HL-60/S4 (cell line): ENCODE data around the gene CERS6.

ENCODE experiments used
- in situ Hi-C: fragments of 300-500 bp; cut with MboI; formaldehyde crosslinking; loops from 2 replicates; pipeline ENCODE4 v1.14.3; 2022; ENCODE audit warnings: low sequenced_read_pairs

The CERS6 gene

DNA sequence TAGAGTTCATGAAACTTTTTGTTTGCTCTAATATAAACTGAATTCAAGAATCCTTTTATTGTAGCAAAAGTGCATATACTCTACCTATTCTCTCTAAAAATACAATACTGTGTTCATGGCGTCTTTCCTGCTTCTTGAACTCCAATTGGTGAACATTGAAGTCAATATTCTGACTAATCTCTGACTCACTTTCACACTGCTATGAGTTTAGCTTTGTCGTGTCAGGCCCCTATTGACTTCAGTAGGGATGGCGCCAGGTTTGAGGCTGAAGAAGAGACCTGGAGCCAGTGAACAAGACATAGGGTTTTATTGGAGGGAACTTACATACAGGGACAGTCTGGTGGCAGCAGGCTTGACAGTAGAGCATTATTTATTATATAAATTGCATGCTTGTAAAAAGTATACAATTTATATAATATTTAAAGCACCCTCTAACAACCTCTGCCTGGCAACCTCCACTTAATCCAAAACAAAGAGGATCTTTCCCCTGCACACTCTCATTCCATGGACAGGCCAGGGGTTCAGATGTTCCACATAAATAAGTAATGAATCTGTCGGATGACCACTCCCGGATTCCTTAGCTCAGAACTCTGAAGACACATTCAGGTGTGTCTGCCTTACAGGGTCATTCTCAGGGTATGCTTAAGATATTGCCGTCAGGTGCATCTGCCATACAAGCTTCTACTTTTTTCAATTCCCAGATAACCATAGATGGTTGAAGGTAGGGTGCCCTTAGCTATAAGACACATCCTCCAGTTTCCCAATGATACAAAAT is 141.0 kb downstream of the CERS6 start:
- in situ Hi-C loops, result no loop called here

DNA sequence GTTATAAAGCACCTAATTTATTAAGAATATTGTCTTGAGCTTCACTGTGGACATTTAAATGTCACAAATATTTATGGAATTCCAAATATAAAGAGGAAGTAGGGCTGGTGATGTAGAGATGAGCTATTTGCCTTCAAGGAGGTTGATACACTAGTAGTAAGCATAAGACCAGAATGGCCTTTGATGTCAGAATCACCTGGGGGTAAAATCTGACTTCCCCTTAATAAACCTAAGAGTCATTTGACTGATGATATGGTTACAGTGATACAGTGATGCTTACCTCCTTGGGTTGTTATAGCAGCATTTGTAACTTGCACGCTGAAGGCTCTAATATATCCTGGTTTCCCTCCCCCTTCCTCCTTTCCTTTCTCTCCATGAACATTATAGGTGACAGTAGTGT is 143.7 kb downstream of the CERS6 start:
- in situ Hi-C loops, result no loop called here

DNA sequence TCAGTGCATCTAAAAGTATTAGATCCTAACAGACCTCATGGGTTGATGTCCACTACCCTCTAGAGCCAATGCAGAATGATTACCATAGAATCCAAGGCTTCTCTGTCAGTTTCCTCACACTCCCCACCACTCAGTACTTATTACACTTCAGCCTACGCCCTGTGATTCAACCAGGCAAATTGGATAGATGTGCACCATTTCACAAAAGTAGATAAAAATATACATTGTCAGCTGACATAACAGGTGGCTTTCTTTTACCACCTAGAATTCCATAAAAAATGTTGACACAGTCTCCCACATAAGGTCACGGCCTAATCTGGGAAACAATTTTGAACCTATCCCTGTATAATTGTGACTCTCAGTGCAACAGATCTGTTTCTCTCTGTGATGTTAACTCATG is 144.9 kb downstream of the CERS6 start:
- in situ Hi-C loops, result no loop called here

DNA sequence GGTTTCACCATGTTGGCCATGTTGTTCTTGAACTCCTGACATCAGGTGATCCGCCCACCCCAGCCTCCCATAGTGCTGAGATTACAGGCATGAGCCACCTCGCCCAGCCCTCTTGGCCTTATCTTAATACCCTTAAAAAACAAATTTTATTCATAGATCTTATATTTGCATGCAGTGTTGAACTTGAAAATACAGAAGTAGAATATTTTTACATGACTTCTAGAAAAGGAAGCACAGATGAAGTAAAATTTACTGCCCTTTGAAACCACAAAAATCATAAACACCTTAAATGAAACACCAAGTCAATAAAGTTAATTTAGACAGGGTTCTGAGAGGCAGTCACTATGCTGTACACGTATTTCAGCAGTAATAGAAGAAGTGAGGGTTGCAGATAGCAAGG is 145.7 kb downstream of the CERS6 start:
- in situ Hi-C loops, result no loop called here

DNA sequence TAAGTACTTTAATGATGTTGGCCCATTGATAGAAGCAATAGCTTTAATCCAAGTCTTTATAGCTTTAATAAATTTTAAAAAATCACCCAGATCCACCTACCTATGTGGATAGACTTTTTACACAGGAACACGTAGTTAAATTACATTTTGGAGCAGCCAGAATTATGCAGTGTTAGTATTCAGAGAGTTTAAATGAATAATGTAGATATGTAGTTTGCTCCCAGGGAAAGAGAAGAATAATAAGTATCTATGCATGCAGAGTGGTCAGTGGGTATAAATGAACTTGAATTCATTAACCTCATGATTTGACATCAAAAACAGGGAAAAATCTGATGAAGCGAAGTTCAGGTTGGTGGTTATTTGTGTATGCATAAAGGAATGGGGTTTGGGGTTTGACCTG is 146.3 kb downstream of the CERS6 start:
- in situ Hi-C loops, result no loop called here

DNA sequence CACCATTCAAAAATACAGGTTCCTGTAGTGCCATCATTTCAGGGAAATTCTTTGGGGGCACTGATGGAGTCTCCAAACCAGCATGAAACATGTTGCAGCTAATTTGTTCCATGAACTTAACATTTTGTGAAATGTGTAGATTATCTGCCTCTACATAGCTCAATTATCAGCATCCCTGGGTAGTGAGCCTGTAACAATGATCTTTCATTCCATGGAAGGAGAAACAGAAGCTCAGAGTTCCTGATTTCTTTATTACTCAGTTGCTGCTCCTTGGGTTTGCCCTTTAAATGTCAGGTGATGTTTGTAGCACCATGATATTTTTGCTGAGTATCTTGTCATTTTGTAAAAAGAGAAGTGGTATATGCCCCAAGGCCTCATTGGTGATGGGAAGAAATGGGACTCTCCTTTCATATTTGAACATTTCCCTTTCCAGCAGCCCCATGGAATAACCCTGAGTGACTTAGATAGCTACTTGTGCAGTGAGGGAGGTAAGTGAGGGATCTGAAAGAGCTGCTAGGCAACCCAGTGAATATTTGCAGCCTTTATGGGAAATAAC is 146.9 kb downstream of the CERS6 start:
- in situ Hi-C loops, result no loop called here

DNA sequence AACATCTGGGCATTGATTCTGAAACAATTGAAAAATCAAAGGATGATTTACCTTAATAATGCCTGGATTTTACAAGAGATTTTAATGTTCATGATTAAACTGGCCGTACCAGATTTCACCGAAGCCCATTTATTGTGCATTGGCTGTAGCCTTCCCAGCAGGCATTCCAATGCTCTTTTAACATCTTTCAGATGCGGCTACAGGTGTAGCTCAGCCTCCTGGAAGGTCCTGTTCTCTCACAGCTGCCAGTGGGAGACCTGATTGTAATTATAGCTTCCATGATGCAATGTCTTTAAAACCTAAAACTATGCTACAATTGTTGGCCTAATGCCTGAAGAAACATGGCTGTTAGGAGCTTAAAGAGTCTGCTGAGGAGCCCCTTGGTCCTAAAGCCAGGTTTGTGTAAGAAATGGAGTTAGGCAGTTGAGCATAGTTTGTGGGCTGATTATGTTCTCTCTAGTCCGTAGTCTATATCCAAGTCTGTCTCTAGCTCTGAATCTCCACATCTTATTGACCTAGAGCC is 147.4 kb downstream of the CERS6 start:
- in situ Hi-C loops, result no loop called here

DNA sequence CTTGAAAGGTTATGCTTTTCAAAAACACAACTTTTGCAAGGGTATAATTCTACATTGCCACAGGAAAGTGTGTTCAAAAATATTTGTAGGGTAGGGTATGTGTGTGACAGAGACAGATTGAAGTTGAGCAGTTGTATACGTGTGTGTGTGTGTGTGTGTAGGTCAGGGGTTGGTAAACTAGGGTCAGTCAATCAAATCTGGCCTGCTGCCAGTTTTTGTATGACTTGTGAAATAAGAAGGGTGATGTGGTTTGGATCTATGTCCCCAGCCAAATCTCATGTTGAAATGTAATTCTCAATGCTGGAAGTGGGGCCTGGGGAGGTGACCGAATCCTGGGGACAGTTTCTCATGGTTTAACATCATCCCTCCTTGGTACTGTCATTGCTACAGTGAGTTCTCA is 148.2 kb downstream of the CERS6 start:
- in situ Hi-C loops, result no loop called here

DNA sequence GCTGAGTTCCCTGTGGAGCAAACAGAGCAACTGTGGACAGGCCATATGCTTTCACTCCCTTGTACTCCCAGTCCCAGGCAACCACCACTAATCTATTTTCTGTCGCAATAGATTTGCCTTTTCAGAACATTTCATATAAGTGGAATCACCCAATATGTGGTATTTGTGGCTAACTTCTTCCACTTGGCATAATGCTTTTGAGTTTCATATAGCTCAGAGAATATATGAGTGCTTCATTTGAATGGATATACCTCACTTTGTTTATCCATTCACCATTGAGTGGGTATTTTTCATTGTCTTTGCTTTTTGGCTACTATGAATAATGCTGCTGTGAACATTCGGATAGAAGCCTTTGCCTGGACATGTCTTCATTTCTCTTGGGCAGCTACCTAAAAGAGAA is 151.9 kb downstream of the CERS6 start:
- in situ Hi-C loops, result no loop called here

DNA sequence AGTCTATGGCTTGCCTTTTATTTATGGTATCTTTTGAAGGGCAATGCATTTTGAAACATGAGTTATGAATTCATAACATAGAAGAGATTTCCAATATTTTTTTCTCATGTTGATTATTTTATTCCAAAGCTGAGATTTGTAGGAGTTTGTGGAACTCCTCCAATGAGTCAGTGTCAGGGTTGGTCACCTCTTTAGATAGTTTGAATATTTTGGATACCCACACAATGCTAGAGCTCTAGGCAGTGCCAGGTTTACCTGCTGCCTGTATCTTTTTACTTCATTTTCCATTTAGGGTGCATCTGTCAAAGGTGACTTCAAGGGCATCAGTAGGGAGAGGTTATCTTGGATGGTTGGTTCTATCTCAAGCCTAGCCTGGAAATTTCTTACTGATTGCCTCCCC is 152.7 kb downstream of the CERS6 start:
- in situ Hi-C loops, result no loop called here

DNA sequence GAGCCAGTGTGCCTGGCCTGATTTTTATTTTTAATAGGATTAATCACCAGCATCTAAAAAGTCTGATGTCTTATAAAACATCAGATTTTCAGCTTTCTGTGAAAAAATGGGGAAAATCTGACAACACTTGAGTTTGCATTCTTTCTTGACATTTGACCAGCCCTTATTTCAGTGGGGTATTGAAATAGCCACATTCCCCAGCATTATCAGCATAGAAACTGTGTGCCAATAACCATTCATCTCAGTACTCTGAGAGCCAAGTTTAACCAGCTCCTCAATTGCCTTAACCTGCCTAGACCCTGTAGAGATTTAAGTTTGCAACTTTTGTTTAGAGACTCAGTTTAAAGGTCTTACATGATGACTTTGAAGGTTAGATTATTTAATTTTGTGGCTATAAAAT is 155.0 kb downstream of the CERS6 start:
- in situ Hi-C loops, result no loop called here

DNA sequence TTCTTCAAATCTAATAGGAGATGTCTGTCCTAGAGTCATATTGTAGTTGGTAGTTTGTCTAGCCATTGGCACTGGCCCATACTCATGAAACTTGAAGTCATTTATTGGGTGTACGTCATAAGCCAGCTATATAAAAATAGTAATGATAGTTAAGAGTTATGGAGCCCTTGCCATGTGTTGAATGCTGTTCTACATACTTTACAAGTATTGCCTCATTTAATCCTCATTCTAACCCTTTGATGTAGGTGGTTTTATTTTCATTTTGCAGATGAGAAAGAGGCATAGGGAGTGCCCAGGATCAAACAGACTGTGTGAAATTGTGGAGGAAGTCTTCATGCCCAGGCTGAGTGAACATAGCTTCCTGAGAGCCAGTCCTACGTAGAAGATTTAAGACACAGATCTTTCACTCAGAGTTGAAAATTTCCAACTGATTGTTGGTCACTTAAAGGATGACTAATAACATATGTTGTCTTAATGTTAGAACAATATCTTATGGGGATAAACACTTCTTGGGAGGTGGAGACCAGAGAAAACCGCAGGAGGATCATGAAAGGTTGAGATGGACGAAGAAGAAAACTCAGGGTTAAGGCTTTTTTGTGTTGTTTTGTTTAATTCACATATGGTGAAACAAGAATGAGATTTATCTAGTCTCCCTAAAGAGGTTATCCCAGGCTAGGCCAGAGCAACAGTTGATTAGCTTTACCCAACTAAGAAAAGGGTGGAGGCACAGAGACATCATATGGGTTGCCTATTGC is 156.0 kb downstream of the CERS6 start:
- in situ Hi-C loops, result no loop called here

DNA sequence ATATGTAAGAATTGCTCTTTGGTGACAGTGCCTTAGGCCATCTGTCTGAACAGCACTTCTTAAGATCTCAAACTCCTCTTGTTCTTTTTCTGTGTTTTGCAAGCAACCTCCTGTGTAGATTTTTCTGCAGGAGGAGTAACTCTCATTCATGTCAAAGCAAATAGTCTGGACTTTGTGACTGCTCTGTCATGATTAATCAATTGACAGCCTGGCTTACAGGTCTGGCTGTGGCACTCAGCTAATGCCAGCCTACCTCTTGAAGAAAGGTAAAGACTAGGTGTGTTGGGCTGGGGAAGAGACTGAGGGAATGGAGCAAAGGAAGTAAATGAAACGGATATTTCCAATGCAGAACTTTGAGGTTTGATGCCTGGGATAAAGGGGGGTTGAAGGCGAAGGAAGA is 156.6 kb downstream of the CERS6 start:
- in situ Hi-C loops, result no loop called here

DNA sequence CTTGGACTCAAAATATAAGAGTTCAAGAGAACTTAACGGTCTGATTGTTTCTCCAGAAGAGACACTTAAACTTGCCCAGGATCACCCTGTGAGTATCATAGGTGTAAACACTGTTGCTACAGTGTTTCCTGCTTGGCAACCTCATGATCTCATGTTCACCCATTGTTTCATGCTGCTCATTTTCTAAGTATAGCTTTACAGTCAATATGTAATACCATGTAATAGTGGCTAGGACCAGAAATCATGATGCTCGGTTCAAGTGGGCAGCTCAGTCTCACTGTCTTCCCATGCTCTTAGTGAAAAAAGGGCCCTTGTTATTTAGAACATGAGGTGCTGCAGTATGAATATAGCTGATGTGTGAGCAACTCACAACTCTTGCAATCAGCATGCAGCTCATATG is 157.5 kb downstream of the CERS6 start:
- in situ Hi-C loops, result no loop called here

DNA sequence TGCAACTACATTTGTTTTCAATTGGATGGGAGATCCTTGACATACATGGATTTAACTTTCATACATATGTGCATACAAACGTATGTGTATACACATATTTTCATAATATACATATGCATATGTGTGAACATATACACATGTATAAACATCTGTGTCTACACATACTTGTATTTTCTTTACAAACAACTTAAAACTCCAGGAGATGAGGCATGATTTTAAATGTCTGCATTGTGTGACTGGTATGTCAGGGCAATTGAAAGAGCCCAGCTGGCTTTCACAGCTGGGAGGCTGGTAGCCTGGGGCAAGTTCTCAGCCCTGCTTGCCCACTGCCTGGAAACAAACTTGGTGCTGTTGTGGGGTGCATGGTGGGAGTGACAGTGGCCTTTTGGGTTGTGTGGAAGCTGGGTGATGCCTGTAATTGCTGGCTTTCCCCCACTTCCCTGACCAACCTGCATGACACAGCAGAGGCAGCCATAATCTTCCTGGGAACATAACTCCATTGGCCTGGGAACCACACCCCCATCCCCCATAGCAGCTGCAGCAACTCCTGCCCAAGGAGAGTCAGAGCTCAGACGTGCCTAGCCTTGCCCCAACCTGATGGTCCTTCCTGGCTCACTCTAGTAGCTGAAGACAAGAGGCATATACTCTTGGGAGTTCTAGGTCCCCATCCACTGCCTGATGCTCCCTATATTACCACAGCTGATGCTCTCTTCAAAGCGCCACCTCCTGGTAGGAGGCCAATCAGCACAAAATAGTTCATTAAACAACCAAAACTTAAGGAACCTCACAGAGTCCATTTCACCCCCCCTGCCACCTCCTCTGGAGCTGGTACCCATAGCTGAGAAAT is 158.3 kb downstream of the CERS6 start:
- in situ Hi-C loops, result no loop called here

DNA sequence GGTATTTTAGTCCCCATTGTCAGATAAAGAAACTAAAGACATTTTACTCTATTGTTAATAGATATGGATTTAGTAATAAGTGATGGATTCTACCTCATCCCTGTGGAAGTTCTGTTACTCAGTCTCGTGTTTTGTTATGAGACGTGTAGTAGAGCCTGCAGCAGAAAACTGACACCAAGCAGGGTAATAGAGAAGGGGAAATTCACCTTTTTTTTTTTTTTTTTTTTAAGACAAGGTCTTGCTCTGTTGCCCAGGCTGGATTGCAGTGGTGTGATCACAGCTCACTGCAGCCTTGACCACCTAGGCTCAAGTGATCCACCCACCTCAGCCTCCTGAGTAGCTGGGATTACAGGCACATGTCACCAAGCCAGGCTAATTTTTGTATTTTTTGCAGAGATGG is 164.5 kb downstream of the CERS6 start:
- in situ Hi-C loops, result no loop called here

DNA sequence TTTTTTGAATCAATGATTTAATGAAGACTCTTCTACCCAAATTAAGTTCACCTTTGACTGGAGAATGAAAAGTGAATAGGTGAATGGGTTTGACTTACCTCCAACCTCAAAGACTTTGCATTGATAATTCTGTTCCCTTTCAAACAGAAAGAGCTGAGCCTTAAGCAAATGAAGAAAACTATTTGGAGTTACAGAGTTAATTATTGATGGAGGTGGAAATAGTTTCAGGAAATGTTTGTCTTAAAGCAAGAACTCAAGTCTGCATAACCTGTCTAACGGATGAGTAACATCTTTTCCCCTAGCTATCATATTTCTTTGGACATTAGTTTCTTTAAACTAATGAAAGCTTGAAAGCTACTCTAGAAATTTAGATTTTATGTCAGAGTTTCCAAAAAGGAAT is 166.5 kb downstream of the CERS6 start:
- in situ Hi-C loops, result no loop called here

DNA sequence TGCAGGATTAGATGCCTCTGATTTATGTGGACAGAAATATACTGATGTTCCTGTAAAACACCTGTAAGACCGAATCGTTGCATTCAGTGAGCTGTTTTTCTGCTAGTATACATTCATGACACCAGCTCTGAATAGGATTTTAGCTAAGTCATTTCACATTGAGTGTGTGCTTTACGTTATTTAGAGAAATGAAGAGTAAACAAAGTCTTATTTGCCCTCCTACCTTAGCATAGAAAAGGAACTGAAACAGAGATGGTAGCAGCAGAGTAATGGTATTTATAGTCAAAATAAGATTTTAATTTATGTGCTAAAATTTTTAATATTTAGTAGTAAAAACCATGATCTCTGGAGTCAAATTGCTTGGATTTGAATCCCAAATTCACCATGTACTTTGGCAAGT is 168.0 kb downstream of the CERS6 start:
- in situ Hi-C loops, result no loop called here

DNA sequence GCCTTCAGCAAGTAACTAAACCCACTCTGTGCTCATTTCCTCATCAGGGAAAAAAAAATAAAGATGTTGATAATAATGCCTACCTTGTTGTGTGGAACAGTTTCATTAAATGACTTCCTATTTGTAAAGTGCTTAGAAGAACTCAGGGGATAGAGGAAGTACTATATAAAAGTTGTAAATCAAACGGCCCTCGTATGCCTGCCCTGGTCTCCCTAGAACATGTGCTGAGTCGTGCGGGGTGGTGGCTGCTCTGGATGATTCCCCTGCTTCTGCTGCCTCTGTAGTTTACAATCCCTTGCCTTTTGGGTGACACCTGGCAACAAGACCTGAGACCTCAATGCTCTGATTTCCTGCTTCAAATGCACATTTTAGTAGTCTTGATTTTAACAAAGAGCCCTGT is 170.0 kb downstream of the CERS6 start:
- in situ Hi-C loops, result no loop called here

DNA sequence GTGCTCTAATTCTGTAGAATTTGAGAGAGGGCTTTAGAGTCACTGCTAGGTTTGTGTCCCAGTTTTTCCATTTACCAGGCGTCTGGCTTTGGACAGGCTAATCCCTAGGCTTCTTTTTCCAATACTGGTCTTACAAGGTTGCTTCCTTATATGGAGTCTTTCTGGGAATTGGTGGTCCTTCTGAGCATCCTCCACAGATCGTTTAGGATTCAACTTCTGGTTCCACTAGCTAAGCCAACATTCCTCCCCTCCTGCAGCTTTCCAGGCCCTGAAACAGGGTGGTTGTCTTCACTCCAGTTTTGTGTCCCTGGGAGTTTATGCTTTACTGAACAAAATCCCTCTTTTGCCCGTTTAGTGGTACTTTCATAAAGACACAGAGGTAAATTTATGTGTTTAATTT is 170.6 kb downstream of the CERS6 start:
- in situ Hi-C loops, result no loop called here

DNA sequence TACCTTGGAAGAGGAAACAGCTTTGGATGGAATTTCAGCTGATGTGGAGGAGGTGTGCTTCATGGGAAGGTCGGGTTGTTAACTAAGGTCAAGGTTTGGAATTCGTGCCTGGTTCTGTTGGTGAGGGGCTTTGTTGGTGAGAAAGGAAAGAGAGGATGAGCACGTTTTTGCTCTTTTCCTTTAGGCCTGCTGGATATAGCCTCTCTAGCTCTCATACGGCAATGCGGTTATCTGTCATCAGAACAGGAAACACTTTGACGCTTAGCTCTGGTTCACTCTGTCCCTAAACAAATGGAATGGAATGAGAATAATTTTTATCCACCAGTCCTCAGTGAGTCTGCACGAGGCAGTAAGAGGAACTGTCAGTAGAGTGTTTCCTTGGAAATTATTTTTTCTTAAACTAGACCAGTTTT is 176.6 kb downstream of the CERS6 start:
- in situ Hi-C loops, result no loop called here
